GM18909 (cell line): Measurements from ENCODE around the gene GLI3.
A peak's percentile ranks its signal among the peaks of the same experiment; 100 is the strongest.

Experiments
- ATAC-seq: cut with Tn5 transposase; IDR thresholded peaks from one replicate; pipeline ENCODE4 v1.9.1; 2021; ENCODE audit warnings: mild to moderate bottlenecking; ENCODE audit not compliant: unreplicated experiment, poor library complexity

The GLI3 gene

DNA sequence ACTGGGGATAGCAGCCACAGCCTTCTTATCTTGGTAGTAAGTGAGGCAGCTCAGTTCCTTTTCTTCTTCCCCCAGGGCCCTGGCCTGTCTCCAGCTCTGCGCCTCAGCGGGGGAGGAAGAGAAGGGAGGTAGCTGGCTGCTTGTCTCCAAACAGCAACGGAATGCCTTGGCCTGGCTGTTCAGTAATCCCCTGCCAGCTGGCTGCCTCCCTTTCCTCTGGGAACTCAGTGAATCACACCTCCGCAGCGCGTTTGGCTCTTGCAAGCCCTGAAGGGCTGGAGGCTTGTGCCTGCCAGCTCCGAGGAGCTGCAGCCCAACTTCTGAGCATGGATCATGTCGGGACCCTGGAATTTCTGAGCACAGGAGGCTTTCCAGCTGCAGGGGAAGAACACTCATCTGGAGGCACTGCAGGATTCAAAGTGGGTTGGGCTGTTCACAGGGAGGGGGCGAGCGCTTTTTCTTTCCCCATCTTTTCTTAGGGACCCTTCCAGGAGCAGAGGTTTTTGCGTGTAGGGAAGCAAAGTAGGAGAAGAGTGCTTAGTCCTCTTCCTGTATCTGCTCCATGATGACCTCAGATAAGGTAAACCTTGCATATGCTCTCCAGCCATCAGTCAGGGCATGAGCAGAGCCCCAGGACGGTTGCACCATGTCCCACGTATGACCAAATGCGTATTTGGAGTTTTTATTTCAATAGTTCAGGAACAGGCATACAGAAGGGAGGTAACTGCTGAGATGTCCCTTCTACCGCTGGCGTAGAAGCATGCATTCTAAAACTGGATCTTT, 280.9 kb downstream of the GLI3 start:
- ATAC-seq: no peak

- no peak for ATAC-seq
Measured at GRCh38 chr7:41955451-41955850, 281.6 kb downstream of the GLI3 start.

DNA sequence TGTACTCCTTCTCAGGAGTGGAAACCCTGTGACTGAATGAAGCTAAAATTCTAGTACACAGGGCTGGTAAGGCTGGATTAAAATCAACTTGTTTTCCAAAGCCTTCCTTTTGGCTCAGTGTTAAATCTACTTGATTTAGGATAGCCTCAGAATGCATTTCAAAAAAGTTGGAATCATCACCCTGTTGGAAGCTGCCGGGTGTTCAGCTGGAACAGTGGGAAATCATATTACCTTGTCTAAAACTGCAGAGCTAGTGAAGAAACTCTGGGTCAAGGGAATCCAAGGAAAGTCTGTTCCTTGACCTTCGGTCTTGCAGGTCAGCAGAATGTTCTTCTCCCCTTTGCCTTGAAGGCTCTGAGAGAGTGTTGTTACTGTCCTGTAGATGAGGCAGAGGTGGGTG, 282.0 kb downstream of the GLI3 start:
- no peak for ATAC-seq

GRCh38 chr7:41948503-41948902, 288.5 kb downstream of the GLI3 start:
- no peak for ATAC-seq

- ATAC-seq: peak; percentile 93
Measured at GRCh38 chr7:41943094-41943577, 293.9 kb downstream of the GLI3 start.

DNA sequence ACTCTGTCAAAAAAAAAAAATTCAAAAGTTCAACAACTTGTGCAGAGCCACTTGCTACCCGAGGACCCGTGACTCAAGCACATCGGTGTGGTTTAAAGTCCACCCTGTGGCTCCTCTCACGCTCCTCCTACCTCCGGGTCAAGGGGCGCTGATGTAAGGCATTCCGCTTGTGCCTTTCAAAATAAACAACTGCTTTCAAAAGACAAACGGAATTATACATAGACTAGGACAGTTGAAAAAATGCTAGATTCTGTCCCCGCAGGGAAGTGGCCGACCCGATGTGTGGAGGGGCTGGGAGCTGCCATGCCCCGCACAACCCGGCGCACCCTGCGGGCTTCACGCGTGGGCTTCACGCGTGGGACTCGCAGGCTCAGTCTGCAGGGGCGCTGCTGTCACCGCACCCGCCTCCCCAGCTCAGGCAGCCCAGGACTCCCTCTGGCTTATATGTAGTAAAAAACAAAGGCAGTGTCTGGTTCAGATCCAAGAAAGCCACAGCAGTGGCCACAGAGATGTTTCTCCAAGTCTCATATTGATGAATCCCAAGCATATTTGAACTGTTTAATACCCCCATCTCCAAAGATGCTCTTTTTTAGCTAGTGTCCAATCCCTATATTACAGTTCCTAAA, 294.4 kb downstream of the GLI3 start:
- peak; percentile 28 for ATAC-seq

DNA sequence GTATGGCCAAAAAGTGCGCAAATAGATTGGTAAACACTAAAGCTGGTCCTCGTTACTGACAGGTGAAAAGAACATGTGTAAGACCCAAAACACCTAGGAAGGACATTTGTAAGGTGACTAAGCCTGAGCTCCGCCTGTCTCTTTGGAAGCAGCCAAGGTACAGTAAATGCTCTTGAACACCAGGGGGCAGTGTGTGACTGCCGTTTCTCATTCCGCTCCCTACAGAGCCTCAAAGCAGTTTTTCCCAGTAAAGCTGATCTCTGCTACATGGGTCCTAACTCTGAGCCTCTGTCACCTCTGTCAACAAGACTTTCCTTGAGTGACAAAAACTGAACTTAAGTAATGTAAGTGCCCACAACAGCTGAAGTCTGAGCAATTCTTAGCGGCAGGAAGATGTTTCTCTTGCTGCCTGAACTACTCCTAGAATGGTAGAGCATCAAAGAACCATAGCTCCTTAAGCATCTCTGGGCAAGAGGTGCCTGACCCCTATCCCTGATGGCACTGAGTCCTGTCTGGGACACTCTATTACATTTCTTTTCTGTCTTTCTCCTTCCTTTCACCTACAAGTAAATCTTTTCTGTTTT, 296.2 kb downstream of the GLI3 start:
- peak; percentile 79 for ATAC-seq

- ATAC-seq: no peak
Measured at GRCh38 chr7:41938371-41938770, 298.6 kb downstream of the GLI3 start.

GRCh38 chr7:41933427-41933826, 303.6 kb downstream of the GLI3 start:
- ATAC-seq: no peak

DNA sequence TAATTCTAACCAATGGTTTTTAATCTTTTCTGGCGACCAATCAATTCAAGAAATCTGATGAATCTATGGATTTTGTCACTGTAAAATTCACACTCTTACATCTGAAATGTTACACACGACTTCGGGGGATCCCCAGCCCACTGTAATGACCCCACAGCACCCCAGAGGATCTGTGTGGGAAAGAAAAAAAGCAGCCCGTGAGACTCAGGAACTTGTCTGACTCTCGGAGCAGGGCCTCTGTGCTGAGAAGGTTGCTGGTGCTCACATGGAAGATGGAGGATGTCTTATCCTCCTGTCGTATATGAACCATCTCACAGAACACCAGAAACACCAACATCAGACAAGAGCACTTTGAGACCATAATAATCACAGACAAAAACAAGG, 305.8 kb downstream of the GLI3 start:
- ATAC-seq: no peak

DNA sequence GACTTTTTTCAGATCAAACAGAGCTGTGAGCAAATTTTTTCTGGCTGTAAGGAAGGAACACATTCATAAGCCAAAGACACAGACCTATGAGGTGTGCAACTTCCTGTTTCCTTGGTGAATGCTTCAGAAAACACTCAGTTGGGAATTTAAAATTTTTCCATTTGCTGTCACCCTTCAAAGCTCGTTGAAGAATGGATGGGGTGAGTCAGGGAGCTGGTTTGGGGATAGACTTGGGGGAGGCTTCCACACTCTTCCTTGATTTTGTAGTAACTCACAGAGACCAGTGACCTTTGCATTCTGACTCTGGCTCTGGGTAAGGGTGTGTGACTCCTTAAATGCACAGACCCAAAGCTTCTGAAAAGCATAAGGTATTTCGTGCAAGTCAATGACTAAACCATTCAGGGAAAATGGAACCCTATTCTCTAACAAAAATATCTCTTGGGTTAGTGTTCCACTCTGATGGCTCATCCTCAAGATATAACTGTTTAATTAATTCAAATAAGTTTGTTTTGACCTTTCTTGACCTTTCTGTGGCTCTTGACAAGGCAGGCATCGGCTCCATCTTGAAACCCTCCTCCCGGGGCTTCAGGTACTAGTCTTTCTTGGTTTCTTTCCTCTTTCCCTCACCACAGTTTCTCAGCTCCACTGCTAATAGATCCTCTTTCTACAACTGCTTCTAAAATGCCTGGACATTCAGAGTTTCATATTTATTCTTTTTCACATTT, 306.3 kb downstream of the GLI3 start:
- no peak for ATAC-seq

- ATAC-seq: no peak
Measured at GRCh38 chr7:41928781-41929180, 308.2 kb downstream of the GLI3 start.

DNA sequence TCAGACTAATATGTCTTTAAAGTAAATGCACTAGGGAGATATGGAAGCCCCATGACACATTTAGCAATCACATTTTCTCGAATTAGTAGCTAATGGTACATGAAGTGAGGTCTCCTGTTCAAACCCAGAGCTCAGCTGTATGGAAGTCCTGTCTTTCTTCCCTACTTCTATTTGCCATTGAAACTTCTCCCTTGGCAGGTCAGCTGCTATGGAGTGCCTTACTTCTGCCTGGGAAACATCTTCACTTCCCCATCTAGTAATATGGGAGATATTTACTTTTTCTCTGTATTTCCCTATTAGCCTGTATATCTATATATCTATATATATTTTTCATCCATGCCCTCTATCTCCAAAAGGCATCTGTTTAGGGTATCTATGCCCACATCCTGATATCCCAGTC, 308.8 kb downstream of the GLI3 start:
- no peak for ATAC-seq

- ATAC-seq: no peak
Measured at GRCh38 chr7:41927380-41927779, 309.6 kb downstream of the GLI3 start.

DNA sequence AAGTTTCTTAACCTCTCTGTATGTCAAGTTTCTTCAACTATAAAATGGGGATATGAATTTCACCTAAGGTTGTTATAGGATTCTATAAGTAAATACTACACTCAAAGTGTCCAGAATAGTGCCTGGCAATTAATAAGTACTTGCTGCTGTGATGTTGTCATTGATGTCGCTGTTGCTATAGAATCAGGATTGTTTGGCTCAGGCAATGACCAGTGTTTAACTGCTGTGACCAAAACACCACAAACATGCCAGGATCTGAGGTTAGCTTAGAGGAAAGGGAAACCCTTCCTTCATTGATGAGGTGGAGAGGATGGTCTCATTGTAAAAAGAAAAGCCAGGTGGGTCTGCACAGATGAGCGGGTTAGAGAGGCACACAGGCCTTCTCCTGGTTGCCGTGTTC, 311.1 kb downstream of the GLI3 start:
- ATAC-seq: no peak

DNA sequence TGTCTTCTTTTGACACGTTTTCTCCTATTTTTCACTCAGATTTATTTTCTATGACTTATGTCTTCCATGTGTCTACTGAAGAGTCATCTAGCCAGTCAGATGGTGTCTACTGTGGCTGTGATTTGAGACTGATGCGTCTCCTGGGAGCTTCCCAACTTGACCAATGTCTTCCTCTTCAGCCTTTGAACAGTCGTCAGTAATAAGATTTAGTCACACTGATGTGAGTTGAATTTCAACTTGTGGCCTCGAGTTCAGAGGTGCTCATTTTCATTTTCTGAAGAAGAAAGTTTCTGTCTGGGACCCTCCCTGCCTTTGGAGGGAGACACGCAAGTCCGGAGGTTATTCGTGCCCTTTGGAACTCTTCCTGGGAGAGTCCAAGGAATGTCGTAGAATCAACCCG, 312.2 kb downstream of the GLI3 start:
- no peak for ATAC-seq

GRCh38 chr7:41922373-41922772, 314.6 kb downstream of the GLI3 start:
- no peak for ATAC-seq

GRCh38 chr7:41921453-41921981, 315.5 kb downstream of the GLI3 start:
- no peak for ATAC-seq

DNA sequence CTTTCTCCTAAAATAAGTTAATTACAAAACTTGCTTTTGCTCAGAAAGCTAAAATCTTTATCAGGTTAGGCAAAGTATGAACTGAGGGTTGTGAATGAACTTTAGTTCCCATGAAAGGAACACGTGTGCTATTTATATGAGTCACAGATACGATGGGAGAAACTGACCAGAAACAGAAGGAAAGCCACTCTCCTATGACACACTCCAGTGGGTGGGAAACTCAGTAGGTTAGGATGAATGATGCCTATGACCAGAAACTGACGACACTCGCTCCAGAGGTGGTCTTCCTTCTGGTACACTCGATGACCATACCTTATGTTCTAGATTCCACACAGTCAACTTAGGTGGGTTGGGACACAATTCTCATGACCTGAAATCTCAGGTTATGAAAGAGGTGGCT, 318.4 kb downstream of the GLI3 start:
- ATAC-seq: no peak

DNA sequence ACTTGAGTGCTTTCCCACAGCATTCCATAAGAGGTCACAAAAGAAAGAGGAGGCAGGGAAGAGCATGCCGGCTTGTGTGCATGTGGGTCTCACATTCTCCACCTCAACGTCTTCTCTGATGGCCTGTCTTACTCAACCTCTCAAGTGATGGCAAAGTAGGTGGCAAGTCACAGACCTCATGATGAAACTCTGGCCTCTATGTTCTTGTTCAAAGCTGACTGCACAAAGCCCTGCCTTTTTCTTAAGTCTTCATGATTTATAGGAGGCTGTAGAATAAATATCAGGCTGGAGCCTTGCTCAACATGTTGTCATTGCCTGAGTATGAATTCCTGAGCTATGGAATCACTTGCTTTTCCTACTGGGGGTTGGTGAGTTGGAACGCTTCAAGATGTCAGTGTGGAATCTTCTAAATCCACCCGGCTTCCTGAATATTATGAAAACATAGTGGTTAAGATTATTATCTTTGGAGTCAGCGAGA, 320.5 kb downstream of the GLI3 start:
- ATAC-seq: no peak

DNA sequence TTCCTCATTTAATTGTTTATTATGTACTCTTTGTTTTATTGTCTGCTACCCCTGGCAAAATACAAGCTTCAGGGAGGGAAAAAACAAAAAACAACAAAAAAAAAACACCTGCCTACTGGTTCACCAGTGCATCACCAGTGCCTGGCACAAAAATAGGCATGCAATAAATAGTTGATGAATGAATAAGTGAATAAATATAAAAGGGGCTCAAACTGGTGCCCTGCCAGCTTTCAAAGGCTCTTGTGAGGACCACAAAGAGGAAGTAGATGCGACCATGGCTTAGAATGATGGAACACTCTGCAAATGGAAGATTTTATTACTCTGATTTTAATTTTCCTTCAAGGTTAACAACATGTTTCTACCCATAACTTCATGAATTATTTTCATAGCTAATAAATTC, 321.1 kb downstream of the GLI3 start:
- no peak for ATAC-seq
